HG02884 (cell line): ENCODE data around the gene GAREM1.
A peak's percentile ranks its signal among the peaks of the same experiment; 100 is the strongest.

Experiments
- ATAC-seq: cut with Tn5 transposase; IDR thresholded peaks from one replicate; pipeline ENCODE4 v1.9.1; 2021; ENCODE audit warnings: mild to moderate bottlenecking, moderate library complexity; ENCODE audit not compliant: unreplicated experiment

GAREM1 gene

GRCh38 chr18:32335228-32335627 lies 135.5 kb downstream of the GAREM1 start:
- no peak for ATAC-seq

- no peak for ATAC-seq
These were observed 136.9 kb downstream of the GAREM1 start for GRCh38 chr18:32333781-32334180.

GRCh38 chr18:32332708-32333107 lies 138.0 kb downstream of the GAREM1 start:
- ATAC-seq, result no peak

- ATAC-seq, result no peak
These were observed 141.7 kb downstream of the GAREM1 start for GRCh38 chr18:32328974-32329373.

- no peak for ATAC-seq
These were observed 142.3 kb downstream of the GAREM1 start for GRCh38 chr18:32328379-32328778.

GRCh38 chr18:32326450-32327308 lies 144.0 kb downstream of the GAREM1 start:
- no peak for ATAC-seq

GRCh38 chr18:32324181-32324580 lies 146.5 kb downstream of the GAREM1 start:
- no peak for ATAC-seq

- ATAC-seq, result no peak
These were observed 148.9 kb downstream of the GAREM1 start for GRCh38 chr18:32321826-32322225.

- ATAC-seq, result no peak
These were observed 151.6 kb downstream of the GAREM1 start for GRCh38 chr18:32319084-32319483.

GRCh38 chr18:32318581-32318980 lies 152.1 kb downstream of the GAREM1 start:
- no peak for ATAC-seq

- no peak for ATAC-seq
These were observed 153.0 kb downstream of the GAREM1 start for GRCh38 chr18:32317651-32318050.

GRCh38 chr18:32315881-32316280 lies 154.8 kb downstream of the GAREM1 start:
- no peak for ATAC-seq

GRCh38 chr18:32310774-32311173 lies 159.9 kb downstream of the GAREM1 start:
- no peak for ATAC-seq

- ATAC-seq, result no peak
These were observed 160.6 kb downstream of the GAREM1 start for GRCh38 chr18:32310101-32310500.

GRCh38 chr18:32308493-32309120 lies 162.1 kb downstream of the GAREM1 start:
- ATAC-seq, result no peak

- ATAC-seq, result no peak
These were observed 167.3 kb downstream of the GAREM1 start for GRCh38 chr18:32303400-32303799.

- no peak for ATAC-seq
These were observed 167.9 kb downstream of the GAREM1 start for GRCh38 chr18:32302806-32303205.

GRCh38 chr18:32301976-32302743 lies 168.5 kb downstream of the GAREM1 start:
- peak; percentile 97 for ATAC-seq

- ATAC-seq, result no peak
These were observed 169.3 kb downstream of the GAREM1 start for GRCh38 chr18:32301361-32301760.

- ATAC-seq, result no peak
These were observed 169.8 kb downstream of the GAREM1 start for GRCh38 chr18:32300914-32301313.

GRCh38 chr18:32299484-32299883 lies 171.2 kb downstream of the GAREM1 start:
- no peak for ATAC-seq
